Keratinocyte (primary cell): ENCODE measurements around the gene TCF7. TPM values are rescaled to one million over a fixed set of nuclear protein-coding genes. Genes with fewer than 3 reads are reported as not detected.

Source experiments
- DNase-seq: peaks from one replicate; pipeline ENCODE4 v3.0.0-alpha.2; 2011; ENCODE audit warnings: low read depth, missing footprints, low spot score
- FAIRE-seq: peaks from 2 replicates; lab custom pipeline; 2011; peaks lifted over from hg19 to GRCh38; lab: Jason Lieb, UNC
- H2AFZ ChIP-seq: 2 replicates; pipeline ENCODE4 v1.6.0; 2012; ENCODE audit warnings: low read length, control low read depth, inconsistent platforms; ENCODE audit not compliant: control insufficient read depth
- H3K27ac ChIP-seq: 2 replicates; pipeline ENCODE4 v1.5.1; 2011; ENCODE audit warnings: low read length; ENCODE audit not compliant: control insufficient read depth, insufficient read depth
- H3K27me3 ChIP-seq: 3 replicates; pipeline ENCODE4 v1.6.0; 2011; ENCODE audit warnings: low read length; ENCODE audit not compliant: control insufficient read depth, insufficient read depth; ENCODE audit errors: extremely low read depth
- H3K36me3 ChIP-seq, 2 experiments: 2 replicates in 1 of 2; 3 replicates in 1 of 2; pipeline ENCODE4 v1.5.1; 2011; ENCODE audit warnings: low read length in 2 of 2, mild to moderate bottlenecking in 1 of 2; ENCODE audit not compliant: control insufficient read depth in 2 of 2, insufficient read depth in 2 of 2; ENCODE audit errors: extremely low read depth in 1 of 2
- H3K4me1 ChIP-seq: 3 replicates; pipeline ENCODE4 v1.5.1; 2011; ENCODE audit warnings: low read length; ENCODE audit not compliant: control insufficient read depth, insufficient read depth; ENCODE audit errors: extremely low read depth
- H3K4me2 ChIP-seq: 3 replicates; pipeline ENCODE4 v1.6.0; 2011; ENCODE audit warnings: low read depth, low read length; ENCODE audit not compliant: control insufficient read depth, insufficient read depth; ENCODE audit errors: extremely low read depth
- H3K4me3 ChIP-seq, 3 experiments: fragments of 200-600 bp in 1 of 3; sonication (generic) in 1 of 3; 2 replicates in 2 of 3; 3 replicates in 1 of 3; pipeline ENCODE4 v1.5.1; 2011 to 2016; ENCODE audit warnings: low read length in 3 of 3, mild to moderate bottlenecking in 3 of 3, control low read depth in 2 of 3, inconsistent platforms in 1 of 3, low read depth in 1 of 3, mixed read lengths in 1 of 3, mixed run types in 1 of 3, moderate library complexity in 1 of 3; ENCODE audit not compliant: control insufficient read depth in 2 of 3, insufficient read depth in 2 of 3; ENCODE audit errors: extremely low read depth in 1 of 3
- H3K79me2 ChIP-seq: 2 replicates; pipeline ENCODE4 v1.6.0; 2012; ENCODE audit warnings: low read length; ENCODE audit not compliant: control insufficient read depth, insufficient read depth
- H3K9ac ChIP-seq: 3 replicates; pipeline ENCODE4 v1.6.0; 2011; ENCODE audit warnings: low read length; ENCODE audit not compliant: control insufficient read depth, insufficient read depth; ENCODE audit errors: extremely low read depth
- H3K9me1 ChIP-seq: 3 replicates; pipeline ENCODE4 v1.6.0; 2011; ENCODE audit warnings: low read length; ENCODE audit not compliant: control insufficient read depth, insufficient read depth; ENCODE audit errors: extremely low read depth
- H3K9me3 ChIP-seq: 2 replicates; pipeline ENCODE4 v1.5.1; 2012; ENCODE audit warnings: low read depth, low read length; ENCODE audit not compliant: control insufficient read depth
- H4K20me1 ChIP-seq: 3 replicates; pipeline ENCODE4 v1.6.0; 2011; ENCODE audit warnings: low read length; ENCODE audit not compliant: control insufficient read depth, insufficient read depth; ENCODE audit errors: extremely low read depth
- EZH2 ChIP-seq: IDR thresholded peaks from one replicate; pipeline ENCODE4 v1.6.1; 2012; ENCODE audit warnings: inconsistent platforms, mild to moderate bottlenecking, low read length, moderate library complexity
- dilution Hi-C: fragments of 300-500 bp; cut with MboI; formaldehyde crosslinking; loops from one replicate; pipeline ENCODE4 v1.7.0; 2020; ENCODE audit warnings: low sequenced_read_pairs; ENCODE audit not compliant: extremely low pct_ligation_motif_present
- polyA plus RNA-seq, 5 experiments: library from polyadenylated mRNA; depleted of rRNA in 3 of 5; stranded (reverse) in 3 of 5; stranded (forward) in 1 of 5; unstranded in 1 of 5; fragments of >200 nt; gene quantifications; 1 replicate in 1 of 5; 2 replicates in 3 of 5; 3 replicates in 1 of 5; pipeline versions ENCODE4 v1.2.1 to v1.2.3, GENCODE V29; 2011 to 2012; ENCODE audit warnings: missing spikeins in 2 of 5, low read depth in 1 of 5, low replicate concordance in 1 of 5
- small RNA-seq, 3 experiments: library from RNA; depleted of rRNA; stranded (forward); fragments of <200 nt; gene quantifications; one replicate each; pipeline ENCODE3, GENCODE V24; 2012; ENCODE audit warnings: low read depth in 3 of 3, low replicate concordance in 1 of 3; ENCODE audit not compliant: insufficient read length in 3 of 3
- TF ChIP-seq, protein P1 (sequence below), 3 experiments: IDR thresholded peaks in 1 of 3; conservative IDR thresholded peaks in 1 of 3; optimal IDR thresholded peaks in 1 of 3; 2 replicates in 2 of 3; 3 replicates in 1 of 3; pipeline versions ENCODE3 to v1.5.1; 2011; ENCODE audit warnings: low read length in 3 of 3, mild to moderate bottlenecking in 3 of 3, moderate library complexity in 2 of 3, control low read depth in 1 of 3, inconsistent platforms in 1 of 3; ENCODE audit not compliant: insufficient read depth in 2 of 3; ENCODE audit errors: extremely low read depth in 1 of 3

TCF7 gene
- polyA plus RNA-seq, 1 donor (not counting 4 experiments of a cell fraction or from before 2014, with no cell fraction given): 0.84 TPM

DNA sequence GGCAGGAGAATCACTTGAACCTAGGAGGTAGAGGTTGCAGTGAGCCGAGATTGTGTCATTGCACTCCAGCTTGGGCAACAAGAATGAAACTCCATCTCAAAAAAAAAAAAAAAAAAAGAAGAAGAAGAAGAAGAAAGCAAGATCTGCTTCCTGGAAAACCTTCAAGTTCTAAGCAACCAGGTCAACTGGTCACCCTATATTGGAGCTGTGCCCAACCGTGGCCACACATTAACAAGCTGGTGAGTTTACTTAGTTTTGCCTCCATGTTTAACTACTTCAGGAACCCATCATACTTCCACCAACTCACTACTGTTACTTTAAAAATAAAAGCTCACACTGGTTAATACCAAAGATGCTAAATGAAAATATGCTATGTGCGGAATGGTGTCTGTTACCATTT lies 74.5 kb downstream of the TCF7 start:
- no peak overlapping the region for H3K4me3 ChIP-seq
- FAIRE-seq: no peak
- TF ChIP-seq, protein P1, sequence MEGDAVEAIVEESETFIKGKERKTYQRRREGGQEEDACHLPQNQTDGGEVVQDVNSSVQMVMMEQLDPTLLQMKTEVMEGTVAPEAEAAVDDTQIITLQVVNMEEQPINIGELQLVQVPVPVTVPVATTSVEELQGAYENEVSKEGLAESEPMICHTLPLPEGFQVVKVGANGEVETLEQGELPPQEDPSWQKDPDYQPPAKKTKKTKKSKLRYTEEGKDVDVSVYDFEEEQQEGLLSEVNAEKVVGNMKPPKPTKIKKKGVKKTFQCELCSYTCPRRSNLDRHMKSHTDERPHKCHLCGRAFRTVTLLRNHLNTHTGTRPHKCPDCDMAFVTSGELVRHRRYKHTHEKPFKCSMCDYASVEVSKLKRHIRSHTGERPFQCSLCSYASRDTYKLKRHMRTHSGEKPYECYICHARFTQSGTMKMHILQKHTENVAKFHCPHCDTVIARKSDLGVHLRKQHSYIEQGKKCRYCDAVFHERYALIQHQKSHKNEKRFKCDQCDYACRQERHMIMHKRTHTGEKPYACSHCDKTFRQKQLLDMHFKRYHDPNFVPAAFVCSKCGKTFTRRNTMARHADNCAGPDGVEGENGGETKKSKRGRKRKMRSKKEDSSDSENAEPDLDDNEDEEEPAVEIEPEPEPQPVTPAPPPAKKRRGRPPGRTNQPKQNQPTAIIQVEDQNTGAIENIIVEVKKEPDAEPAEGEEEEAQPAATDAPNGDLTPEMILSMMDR (optimal IDR thresholded peaks at IDR 0.05 in 1 of 3, IDR thresholded peaks at IDR 0.05 in 1 of 3, conservative IDR thresholded peaks at IDR 0.05 in 1 of 3; ENCODE audit: extremely low read depth in 1 of 3, insufficient read depth in 2 of 3, low read length in 3 of 3): no peak
- no peak for TF ChIP-seq EZH2
- H3K4me2 ChIP-seq: no peak overlapping the region
- no peaks in the 10 kb centered on the region for H3K9me1 ChIP-seq
- dilution Hi-C loops: no loop called here
- no peak for DNase-seq
- H3K27ac ChIP-seq: no peak overlapping the region
- no peaks in the 10 kb centered on the region for H3K4me1 ChIP-seq
- no peaks in the 10 kb centered on the region for H3K79me2 ChIP-seq
- no peak overlapping the region for H2AFZ ChIP-seq
- no peaks in the 10 kb centered on the region for H4K20me1 ChIP-seq
- no peaks in the 10 kb centered on the region for H3K9me3 ChIP-seq
- no peaks in the 10 kb centered on the region for H3K27me3 ChIP-seq
- H3K36me3 ChIP-seq: no peaks in the 10 kb centered on the region
- no peak overlapping the region for H3K9ac ChIP-seq

DNA sequence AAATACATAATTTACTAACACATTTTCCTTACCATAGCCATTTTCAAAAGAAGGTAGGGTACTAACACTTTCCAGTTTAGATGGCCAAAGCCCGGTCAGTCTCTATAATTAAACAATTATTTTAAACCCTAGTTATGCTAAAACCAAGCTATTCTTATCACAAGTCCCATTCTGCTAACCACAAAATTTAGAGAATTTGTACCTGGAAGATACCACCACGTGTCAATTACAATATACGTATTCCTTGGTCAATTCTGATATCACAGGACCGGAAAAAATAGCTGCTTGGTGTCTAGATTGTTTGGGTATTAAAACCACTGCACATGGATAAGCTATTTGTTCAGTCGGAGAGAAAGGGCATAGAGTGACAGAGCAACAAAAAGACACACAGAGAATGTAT lies 81.2 kb downstream of the TCF7 start:
- peaks cover 10% of the 10 kb centered on the region for H3K79me2 ChIP-seq
- H3K4me3 ChIP-seq: no peak overlapping the region
- no peak for FAIRE-seq
- peaks cover 14 to 33% of the 10 kb centered on the region in 2 experiments for H3K36me3 ChIP-seq
- H3K4me2 ChIP-seq: no peak overlapping the region
- H3K9me1 ChIP-seq: no peaks in the 10 kb centered on the region
- H3K9me3 ChIP-seq: no peaks in the 10 kb centered on the region
- no peak overlapping the region for H2AFZ ChIP-seq
- H3K27me3 ChIP-seq: no peaks in the 10 kb centered on the region
- dilution Hi-C loops: no loop called here
- TF ChIP-seq, protein P1 (optimal IDR thresholded peaks at IDR 0.05 in 1 of 3, IDR thresholded peaks at IDR 0.05 in 1 of 3, conservative IDR thresholded peaks at IDR 0.05 in 1 of 3; ENCODE audit: extremely low read depth in 1 of 3, insufficient read depth in 2 of 3, low read length in 3 of 3): no peak
- no peak for TF ChIP-seq EZH2
- DNase-seq: no peak
- no peak overlapping the region for H3K9ac ChIP-seq
- no peak overlapping the region for H3K27ac ChIP-seq
- H4K20me1 ChIP-seq: no peaks in the 10 kb centered on the region
- H3K4me1 ChIP-seq: no peaks in the 10 kb centered on the region

Small RNA genes within 50 kb of the gene (small RNA-seq; reads per million reads assigned to genes)
- 0 reads per million in 3 experiments for gene AC008608.1

Other genes starting within 250 kb of the TCF7 start
- 62.7 to 86.9 TPM (median 72.0 TPM) in 3 replicates for gene C5orf15, start 146.1 kb upstream of the TCF7 start, polyA plus RNA-seq
- gene VDAC1, start 109.7 kb upstream of the TCF7 start, polyA plus RNA-seq: 160 to 305 TPM (median 300 TPM) in 3 replicates
- 318 to 558 TPM (median 444 TPM) in 3 replicates for gene SKP1, start 62.3 kb downstream of the TCF7 start, polyA plus RNA-seq
- gene PPP2CA, start 111.4 kb downstream of the TCF7 start, polyA plus RNA-seq: 126 to 255 TPM (median 161 TPM) in 3 replicates